Loucy (cell line): ENCODE measurements around the gene EIF4G3.

Source experiments
- CTCF ChIP-seq: fragments of 200-600 bp; sonication (generic); conservative IDR thresholded peaks from 2 replicates; pipeline ENCODE4 v1.5.1; 2014; ENCODE audit warnings: mild to moderate bottlenecking, antibody characterized with exemption, low read length
- EZH2phosphoT487 ChIP-seq: fragments of 200-600 bp; IDR thresholded peaks from 2 replicates; pipeline ENCODE4 v1.6.1; 2018; ENCODE audit warnings: antibody characterized with exemption, mild to moderate bottlenecking, moderate library complexity, borderline replicate concordance

DNA sequence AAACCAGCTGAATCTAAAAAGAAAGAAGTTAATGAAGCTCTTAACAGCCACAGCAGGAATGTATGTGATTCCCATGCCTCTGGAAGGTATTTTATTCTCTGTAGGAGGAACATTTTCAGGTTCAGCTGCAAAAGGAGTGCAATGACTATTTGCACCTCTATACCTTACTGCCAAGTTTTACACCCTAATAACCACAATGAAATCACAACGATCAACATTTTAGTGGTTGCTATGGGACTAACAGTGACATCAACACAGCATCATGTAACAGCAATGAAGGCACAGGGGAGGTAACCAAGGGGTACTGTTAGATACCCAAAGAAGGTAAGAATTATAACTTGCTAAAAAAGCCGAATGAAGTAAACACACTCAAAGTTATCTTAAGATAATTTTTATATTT is 273.3 kb downstream of the EIF4G3 start:
- TF ChIP-seq CTCF, result no peak
- TF ChIP-seq EZH2phosphoT487, result no peak
